Measurements from ENCODE around the gene BCAT1.

- TF ChIP-seq CTCF (IDR thresholded peaks at IDR 0.05; ENCODE audit: control extremely low read depth in 1 of 3, insufficient read depth in 1 of 3, low read depth in 1 of 3, low read length in 3 of 3): no peak
- TF ChIP-seq POLR2AphosphoS5 (IDR thresholded peaks at IDR 0.05; ENCODE audit: low read depth, low read length): no peak
- no peak for TF ChIP-seq JUND (IDR thresholded peaks at IDR 0.05; ENCODE audit: low read length)
- TF ChIP-seq MAFK (IDR thresholded peaks at IDR 0.05; ENCODE audit: low read depth, low read length): no peak
- TF ChIP-seq POLR2A (IDR thresholded peaks at IDR 0.05; ENCODE audit: control extremely low read depth in 1 of 2, low read depth in 2 of 2, low read length in 2 of 2): no peak
- no peak for TF ChIP-seq CHD1 (IDR thresholded peaks at IDR 0.05; ENCODE audit: low read depth, low read length)
- no peak for TF ChIP-seq SUZ12 (IDR thresholded peaks at IDR 0.05; ENCODE audit: low read length)
- TF ChIP-seq RXRA (IDR thresholded peaks at IDR 0.05; ENCODE audit: insufficient read depth, low read depth, low read length): no peak
- no peak for TF ChIP-seq RNF2 (IDR thresholded peaks at IDR 0.05; ENCODE audit: borderline replicate concordance, low read depth, low read length, missing control alignments, poor library complexity, severe bottlenecking)
- no peak for TF ChIP-seq TBP (IDR thresholded peaks at IDR 0.05; ENCODE audit: low read depth, low read length)
Observed at GRCh38 chr12:24770821-24771220, 178.1 kb downstream of the BCAT1 start.

Data from H1 (cell line).